GM21723 (cell line): ENCODE data around the gene CDKAL1.

Source experiments
- ATAC-seq: cut with Tn5 transposase; IDR thresholded peaks from one replicate; pipeline ENCODE4 v1.9.1; 2021; ENCODE audit warnings: mild to moderate bottlenecking, moderate library complexity; ENCODE audit not compliant: unreplicated experiment

CDKAL1 gene

DNA sequence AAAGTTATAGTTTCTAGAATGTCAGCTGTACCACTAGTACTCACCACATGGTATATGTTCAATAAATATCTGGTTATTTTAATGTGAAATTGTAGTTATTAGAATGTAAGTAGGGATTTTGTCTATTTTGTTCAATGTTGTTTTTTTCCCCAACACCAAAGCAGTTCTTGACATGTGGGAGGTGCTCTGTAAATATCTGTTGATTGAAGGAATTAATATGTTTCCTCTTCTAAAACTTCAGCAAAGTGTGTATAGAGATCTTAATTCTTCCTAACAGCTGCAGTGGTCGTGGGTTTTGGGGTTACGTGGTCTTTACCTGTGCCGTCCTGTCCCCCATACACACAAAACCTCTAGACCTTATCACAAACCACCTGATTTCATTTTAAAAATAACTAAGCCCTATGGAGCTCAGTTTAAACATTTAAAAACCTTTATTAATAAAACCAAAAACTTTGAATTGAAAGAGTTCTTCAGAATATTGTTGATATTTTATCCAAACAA is 587.4 kb downstream of the CDKAL1 start:
- ATAC-seq, result no peak

GRCh38 chr6:21123507-21124436 is 589.5 kb downstream of the CDKAL1 start:
- no peak for ATAC-seq

- no peak for ATAC-seq
Observed at GRCh38 chr6:21128601-21129000, 594.3 kb downstream of the CDKAL1 start.

- no peak for ATAC-seq
Observed at GRCh38 chr6:21131406-21131805, 597.1 kb downstream of the CDKAL1 start.

- no peak for ATAC-seq
Observed at GRCh38 chr6:21132446-21132845, 598.2 kb downstream of the CDKAL1 start.

GRCh38 chr6:21132856-21133838 is 598.9 kb downstream of the CDKAL1 start:
- no peak for ATAC-seq

DNA sequence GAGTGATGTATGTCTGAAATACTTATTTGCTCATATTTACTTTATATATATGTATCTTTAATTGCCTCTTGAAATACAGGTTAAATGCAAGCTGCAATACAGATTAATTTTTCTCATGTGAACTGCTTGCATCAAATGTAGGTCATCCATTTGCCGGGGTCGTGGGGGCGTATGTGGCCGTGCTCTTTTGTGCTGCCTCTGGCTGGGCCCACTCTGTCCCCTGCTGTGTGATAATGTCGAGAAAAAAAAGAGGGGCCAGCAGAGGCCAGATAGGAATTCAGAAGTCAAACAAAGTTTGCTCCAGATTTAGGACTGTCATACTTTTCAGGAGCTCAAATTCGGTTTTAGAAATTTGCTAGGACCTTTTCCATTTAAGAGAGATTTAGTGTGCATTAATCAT is 599.6 kb downstream of the CDKAL1 start:
- no peak for ATAC-seq

GRCh38 chr6:21134356-21134755 is 600.1 kb downstream of the CDKAL1 start:
- no peak for ATAC-seq

GRCh38 chr6:21135484-21136013 is 601.3 kb downstream of the CDKAL1 start:
- ATAC-seq, result no peak

GRCh38 chr6:21137700-21138335 is 603.6 kb downstream of the CDKAL1 start:
- no peak for ATAC-seq

DNA sequence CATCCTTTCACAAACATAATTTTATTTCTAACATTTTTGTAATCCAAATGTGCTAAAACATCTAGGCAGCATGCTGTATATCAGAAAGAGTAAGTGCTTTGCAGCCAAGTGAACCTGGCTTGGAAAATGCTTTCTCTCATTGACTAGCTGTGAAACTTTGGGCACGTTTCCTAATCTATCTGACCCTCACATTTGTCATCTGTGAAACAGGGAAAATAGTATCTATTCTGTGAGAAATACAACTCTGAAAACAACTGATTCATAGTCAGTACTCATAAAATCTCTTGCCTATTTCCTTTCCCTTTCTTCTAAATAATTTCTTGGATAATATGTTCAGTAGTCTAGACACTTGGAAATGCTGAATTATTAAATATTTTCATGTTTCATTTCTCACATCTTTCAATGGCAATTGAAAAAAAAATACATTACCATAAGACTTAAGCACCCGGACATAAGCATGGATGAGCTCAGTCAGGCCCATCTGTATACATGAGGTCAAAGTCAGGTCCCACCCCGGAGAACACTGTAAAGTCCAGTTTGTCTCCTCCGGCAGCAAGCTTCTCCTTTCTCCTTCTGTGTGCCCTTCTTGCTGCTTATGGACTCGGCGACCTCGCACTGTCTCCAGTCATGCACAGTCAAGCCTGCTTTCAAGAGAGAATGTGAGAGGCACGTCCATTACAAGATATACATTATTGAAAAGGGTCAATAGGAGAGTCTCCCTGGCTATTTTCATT is 604.2 kb downstream of the CDKAL1 start:
- ATAC-seq, result no peak

- ATAC-seq, result no peak
Observed at GRCh38 chr6:21140966-21141365, 606.7 kb downstream of the CDKAL1 start.

GRCh38 chr6:21141616-21142303 is 607.5 kb downstream of the CDKAL1 start:
- no peak for ATAC-seq

GRCh38 chr6:21142741-21143140 is 608.5 kb downstream of the CDKAL1 start:
- no peak for ATAC-seq

GRCh38 chr6:21143645-21144044 is 609.4 kb downstream of the CDKAL1 start:
- ATAC-seq, result no peak

GRCh38 chr6:21144928-21145327 is 610.7 kb downstream of the CDKAL1 start:
- ATAC-seq, result no peak

- ATAC-seq, result no peak
Observed at GRCh38 chr6:21147995-21148394, 613.7 kb downstream of the CDKAL1 start.

DNA sequence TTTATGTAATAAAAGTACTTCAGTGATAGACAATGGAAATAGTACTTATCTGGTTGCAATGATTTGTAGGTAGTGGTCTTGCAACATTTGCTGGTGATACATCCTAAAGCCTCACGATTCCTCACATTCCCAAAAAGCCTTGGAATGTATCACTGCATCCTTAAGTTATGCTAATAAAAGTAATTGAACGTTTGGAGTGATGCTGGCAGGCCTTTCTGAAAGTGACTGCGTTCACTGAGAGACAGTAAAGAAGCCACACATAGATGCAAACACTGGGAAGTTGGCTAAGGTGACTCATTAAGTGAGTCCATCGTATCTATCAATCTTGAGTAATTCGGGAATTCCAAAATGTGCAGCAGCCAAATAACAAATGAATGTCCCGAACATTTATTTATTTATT is 615.2 kb downstream of the CDKAL1 start:
- ATAC-seq, result no peak

DNA sequence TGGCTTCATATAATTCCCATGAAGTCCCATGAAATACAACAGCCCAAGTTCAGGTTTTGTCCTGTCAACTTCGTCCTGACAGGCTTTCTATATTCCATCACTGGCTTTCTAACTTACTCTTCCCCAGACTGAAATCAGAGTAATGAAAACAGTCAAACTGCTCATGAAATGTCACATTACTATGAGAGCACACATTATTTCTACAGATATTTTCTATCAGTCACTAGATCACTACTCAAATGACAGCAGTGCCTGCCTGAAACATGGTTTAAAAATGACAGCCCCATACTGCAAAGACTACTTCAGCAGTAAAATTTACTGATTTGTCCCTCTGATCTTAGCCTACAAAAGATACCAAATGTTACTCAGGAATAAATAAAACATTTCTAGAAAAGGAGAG is 616.4 kb downstream of the CDKAL1 start:
- ATAC-seq, result no peak
